Measurements from ENCODE around the gene AP3S1.

- TF ChIP-seq CTCF (IDR thresholded peaks at IDR 0.05) (no peak), POLR2A (IDR thresholded peaks at IDR 0.05) (no peak)
Measured at GRCh38 chr5:115844321-115844817, 2.6 kb downstream of the AP3S1 start.
